HG02884 (cell line): ENCODE measurements around the gene SIGLEC7.
"Not testable (repeated sequence)": the region's sequence is repeated elsewhere in the genome, so short reads cannot be mapped to it uniquely, and the experiment has no call there.

Source experiments
- ATAC-seq: cut with Tn5 transposase; IDR thresholded peaks from one replicate; pipeline ENCODE4 v1.9.1; 2021; ENCODE audit warnings: mild to moderate bottlenecking, moderate library complexity; ENCODE audit not compliant: unreplicated experiment

The SIGLEC7 gene

DNA sequence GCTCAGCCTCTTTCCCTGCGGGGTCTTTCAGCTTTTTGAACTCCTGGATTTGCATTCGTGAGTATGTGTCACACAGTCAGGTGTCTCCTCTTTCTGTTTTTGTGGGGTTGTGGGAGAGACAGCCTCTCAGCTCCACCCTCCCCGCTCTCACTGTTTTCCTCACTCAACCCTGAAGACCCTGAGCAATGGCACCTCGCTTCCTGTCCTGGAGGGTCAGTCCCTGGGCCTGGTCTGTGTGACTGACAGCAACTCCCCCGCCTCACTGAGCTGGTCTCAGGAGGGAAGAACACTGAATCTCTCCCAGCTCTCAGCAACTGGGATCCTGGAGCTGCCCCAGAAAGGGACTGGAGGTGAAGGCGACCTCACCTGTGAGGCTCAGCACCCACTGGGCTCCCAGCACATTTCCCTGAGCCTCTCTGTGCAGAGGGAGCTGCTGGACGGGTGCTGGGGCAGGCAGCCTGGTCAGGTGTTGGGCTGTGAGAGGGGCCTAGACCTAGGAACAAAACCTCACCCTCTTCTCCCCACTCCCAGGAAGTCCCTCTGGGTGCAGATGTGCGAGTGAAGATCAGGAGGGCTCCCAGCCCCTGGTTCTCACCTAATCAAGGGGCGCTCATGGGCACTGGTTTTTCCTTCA is 4.2 kb upstream of the SIGLEC7 start:
- no peak for ATAC-seq

DNA sequence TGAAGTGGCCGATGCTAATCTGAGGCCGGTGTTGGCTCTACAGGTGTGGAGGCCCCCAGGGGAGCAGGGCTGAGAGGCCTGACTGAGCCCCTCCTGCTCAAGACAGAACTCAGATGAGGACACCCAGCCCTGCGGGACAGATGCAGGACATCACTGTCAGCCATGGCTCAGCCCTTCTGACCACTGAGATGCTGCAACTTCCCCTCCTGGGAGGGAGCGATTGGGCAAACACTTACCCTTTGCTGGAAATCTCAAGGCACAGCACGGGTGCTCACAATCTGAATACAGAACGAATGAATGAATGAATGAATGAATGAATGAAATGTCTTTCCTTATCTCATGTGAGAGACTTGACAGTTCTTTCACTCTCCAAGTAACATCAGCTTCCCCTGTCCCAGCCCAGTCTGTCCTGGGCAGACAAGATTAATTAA is 3.5 kb upstream of the SIGLEC7 start:
- no peak for ATAC-seq

DNA sequence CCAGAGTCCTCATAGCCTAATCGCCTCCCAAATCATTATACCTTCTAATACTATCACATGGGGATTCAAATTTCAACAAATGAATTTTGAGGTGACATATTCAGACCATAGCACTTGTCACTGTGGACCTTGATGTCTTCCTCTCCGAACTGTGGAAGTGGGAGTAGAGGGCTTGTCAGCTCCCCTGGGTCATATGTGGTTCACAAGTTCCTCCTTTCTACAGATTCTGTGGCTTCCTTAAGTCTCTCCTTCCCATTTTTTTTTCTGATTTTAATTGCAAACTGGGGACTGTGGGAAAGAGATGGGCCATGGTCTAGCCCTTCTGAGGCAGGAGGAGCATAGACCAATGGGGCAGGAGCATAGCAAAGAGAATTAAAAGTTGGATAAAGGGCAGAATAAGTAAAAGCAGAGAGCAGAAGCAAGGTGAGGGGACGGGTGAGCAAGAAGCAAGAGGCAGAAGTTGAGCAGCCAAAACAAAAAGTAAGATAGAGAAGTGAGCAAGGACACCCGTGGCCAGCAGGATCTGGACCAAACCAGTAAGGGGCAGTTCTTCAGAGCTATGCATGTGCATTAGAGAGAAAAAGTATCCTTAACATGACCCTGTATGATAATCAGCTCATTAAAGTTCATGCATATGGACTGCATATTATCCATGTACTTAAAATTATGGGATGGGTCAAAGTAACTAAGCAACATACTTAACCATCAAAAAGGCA is 2.6 kb upstream of the SIGLEC7 start:
- no peak for ATAC-seq

DNA sequence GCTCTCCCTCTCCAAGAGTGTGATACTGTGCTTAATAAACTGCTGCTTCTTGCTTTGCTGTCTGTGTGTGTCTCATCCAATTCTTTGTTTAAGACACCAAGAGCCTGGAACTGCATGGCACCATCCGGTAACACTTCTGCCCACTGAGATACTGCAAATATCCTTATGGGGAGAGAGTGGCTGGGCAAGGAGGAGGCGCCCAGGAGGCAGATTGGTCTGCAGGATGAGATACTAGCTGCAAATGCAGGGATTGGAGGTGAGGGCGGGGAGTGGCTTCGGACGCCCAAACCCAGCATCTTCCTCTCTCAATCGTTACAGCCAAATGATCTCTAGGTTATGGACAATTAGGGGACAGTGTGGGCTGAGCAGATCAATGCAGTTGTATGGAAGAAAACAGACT is 1.7 kb upstream of the SIGLEC7 start:
- ATAC-seq = no peak

DNA sequence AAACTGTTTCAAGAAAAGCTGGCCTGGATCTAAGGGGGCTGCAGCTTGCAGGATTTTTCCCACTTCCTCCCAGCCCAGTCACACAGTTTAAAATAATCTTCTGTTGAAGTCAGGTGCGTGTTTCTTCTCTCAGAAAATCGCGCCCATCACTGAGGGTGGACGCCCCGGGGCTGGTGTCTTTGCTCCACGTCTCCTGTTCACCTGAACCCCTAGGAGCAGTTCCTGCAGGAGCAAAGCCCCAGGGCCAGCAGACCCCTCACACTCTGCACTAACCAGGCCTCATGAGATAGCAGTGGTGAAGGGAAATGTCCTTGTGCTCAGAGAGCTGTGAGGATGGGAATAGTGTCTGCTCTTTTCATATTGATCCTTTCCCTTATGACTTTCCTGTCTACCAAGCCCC is 920 bp upstream of the SIGLEC7 start:
- no peak for ATAC-seq

DNA sequence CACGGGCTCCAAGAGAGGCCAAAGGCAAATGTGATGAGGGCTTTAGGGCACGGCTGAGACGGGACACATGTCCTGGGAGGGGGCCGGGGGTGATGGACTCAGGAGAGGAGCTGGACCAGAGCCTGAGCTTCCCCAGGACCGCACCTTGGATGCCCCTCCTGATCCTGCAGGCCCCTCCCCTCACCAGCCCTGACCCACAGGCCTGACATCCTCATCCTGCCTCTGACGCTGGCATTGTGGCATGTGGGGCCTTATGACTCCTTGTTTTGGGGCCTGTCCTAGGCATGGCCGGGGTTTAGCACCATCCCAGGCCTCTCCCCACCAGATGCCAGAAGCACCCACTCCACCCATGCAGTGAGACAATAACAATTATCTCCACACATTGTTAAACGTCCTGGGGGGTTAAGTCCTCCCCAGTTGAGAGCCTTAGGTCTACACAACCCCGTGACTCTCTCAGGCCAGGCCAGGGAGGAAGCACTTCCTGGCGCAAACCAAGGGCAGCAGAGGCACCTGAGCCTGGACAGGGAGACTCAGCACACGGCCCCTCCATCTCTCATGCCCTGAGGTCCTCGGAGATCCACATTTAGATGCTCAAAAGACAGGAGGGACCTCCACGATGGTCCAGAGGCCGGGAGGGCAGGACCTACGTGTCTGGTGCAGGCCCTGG is 841 bp downstream of the SIGLEC7 start:
- not testable (repeated sequence) for ATAC-seq

DNA sequence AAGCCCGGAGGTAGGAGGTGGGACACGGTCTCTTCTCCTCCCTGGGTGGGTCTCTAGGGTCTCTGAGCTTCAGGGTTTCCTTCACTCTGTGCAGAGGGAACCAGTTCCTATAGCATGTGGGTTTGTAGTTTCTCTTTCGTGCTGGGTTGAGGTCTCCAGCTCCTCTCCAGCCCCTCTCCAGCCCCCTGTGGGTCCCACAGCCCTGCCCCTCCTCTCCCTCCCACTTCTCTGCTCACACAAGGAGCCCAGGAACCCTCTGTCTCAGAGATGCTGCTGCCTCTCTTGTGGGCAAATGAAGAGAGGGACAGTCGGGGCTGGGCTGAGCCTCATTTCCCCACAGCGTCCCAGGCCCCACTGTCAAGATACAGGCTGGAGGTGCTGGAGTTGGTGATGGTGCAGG is 1.4 kb downstream of the SIGLEC7 start:
- no peak for ATAC-seq

DNA sequence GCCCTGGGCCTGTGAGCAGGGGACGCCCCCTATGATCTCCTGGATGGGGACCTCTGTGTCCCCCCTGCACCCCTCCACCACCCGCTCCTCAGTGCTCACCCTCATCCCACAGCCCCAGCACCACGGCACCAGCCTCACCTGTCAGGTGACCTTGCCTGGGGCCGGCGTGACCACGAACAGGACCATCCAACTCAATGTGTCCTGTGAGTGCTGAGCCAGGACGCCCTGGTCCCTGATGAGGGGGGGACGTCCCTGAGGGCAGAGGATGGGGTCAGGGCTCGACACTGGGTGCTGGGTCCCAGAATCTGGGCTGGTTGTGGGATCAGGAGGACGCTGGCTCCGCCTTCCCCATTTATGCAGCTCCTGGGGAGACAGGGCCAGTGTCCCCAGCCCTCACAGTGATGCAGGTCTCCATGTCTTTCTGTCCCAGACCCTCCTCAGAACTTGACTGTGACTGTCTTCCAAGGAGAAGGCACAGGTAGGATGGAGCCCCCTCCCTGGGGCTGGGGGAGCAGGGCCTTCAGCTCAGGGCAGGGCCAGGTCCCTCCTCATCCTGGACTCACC is 2.5 kb downstream of the SIGLEC7 start:
- ATAC-seq = no peak

DNA sequence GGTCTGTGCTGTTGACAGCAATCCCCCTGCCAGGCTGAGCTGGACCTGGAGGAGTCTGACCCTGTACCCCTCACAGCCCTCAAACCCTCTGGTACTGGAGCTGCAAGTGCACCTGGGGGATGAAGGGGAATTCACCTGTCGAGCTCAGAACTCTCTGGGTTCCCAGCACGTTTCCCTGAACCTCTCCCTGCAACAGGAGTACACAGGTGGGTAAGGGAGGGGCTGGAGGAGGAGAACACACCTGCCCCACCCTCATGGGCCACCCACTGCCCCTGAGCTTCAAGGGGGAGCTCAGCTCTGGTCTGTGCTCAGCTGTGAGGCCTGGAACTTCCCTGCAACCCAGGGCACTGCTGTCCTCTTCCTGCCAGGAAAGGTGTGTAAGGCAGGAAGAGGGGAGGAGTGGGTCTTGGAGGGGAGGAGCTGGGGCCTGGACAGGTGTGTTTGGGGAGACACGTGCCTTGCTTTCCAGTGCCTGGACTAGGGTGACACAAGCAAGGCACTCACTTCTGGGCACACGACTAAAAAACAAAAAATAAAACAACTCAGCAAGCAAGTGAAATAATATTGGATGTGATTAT is 3.9 kb downstream of the SIGLEC7 start:
- no peak for ATAC-seq

DNA sequence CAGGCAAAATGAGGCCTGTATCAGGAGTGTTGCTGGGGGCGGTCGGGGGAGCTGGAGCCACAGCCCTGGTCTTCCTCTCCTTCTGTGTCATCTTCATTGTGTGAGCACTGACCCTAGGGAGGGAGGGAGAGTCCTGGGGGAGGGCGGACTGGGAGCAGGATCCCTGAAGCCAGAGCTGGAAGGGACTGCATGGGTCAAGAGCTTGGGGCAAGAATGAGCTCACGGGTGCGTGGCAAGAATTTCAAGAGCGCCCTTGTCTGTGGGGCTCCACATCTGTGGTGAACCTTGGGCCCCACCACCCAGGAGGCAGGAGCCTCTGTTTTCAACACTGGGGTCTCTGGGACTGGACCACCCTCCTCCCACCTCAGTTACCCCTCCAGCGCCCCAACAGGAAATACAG is 4.7 kb downstream of the SIGLEC7 start:
- no peak for ATAC-seq

DNA sequence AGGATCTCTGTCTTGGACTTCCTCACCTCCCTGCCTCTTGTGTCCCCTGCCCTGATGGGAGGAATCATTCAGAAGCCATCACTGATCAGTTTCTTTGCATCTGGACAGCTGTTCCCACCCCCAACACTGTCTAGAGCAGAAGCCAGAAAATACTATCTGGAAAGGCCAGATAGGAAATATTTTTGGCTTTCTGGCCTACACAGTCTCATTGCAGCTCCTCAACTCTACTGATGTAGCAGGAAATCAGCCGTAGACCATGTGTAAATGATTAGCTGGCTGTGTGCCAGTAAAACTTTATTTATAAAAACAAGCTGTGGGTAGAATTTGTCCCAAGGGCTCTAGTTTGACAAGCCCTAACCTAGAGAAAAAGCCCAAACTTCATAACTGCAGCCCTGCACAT is 5.6 kb downstream of the SIGLEC7 start:
- no peak for ATAC-seq

DNA sequence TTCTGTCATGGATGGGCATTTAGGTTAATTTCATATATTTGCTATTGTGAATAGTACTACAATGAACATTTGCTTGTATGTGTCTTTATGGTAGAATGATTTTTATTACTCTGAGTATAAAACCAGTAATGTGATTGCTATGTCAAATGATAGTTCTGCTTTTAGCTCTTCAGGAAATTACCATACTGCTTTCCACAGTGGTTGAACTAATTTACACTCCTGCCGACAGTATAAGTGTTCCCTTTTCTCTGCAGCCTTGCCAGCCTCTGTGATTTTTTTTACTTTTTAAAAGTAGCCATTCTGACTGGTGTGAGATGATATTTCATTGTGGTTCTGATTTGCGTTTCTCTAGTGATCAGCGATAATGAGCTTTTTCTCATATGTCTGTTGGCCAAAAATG is 6.5 kb downstream of the SIGLEC7 start:
- no peak for ATAC-seq

DNA sequence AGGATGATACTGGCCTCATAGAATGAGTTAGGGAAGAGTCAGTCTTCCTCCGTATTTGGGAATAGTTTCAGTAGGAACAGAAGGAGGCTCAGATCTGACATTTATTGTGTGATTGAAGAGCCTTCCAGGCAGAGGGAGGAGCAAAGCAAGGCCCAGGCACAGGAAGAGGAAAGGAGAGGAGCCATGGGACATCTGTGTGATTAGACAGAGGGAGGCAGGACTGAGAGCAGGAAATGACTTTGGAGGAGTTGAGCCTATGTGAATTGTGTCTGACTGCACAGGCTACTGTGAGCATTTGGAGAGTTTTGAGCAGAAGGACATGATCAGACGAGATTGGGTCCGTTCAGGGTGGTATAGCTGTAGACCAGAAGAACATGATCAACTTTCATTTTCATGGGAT is 8.5 kb downstream of the SIGLEC7 start:
- no peak for ATAC-seq

DNA sequence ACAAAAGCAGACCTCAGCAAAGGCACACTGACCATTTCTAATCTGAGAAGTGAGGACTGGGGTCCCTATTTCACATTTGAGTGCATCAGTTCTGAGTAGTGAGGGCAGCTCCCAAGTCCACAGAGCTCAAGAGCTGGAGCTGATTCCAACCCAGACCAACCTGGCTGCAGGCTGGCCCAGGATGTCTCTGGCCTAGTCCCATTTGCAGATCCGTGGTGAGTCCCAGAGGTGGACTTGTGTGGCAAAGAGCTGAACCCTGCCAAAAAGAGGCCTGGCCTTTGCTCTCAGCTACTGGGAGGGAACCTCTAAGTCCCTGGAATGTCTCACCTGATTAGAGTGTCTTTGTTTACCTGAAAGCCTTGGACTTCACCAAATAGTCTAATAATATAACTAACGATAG is 14.6 kb downstream of the SIGLEC7 start:
- no peak for ATAC-seq

DNA sequence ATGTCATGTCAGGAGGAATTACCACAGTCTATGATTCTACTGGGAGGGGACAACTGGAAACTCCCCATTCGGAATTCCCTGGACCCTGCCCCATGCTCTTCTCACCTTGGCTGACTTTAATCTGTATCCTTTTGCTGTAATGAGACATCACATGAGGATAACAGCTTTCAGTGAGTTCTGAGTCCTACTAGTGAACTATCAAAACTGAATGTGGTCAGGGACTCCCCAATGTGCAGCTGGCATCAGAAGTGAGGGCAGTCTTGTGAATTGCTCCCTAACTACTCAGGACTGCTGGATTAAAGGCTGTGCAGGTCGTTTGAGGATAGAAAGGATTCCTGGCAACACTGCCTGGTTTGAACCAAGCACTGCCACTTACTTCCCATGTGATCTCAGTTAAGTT is 15.2 kb downstream of the SIGLEC7 start:
- no peak for ATAC-seq

DNA sequence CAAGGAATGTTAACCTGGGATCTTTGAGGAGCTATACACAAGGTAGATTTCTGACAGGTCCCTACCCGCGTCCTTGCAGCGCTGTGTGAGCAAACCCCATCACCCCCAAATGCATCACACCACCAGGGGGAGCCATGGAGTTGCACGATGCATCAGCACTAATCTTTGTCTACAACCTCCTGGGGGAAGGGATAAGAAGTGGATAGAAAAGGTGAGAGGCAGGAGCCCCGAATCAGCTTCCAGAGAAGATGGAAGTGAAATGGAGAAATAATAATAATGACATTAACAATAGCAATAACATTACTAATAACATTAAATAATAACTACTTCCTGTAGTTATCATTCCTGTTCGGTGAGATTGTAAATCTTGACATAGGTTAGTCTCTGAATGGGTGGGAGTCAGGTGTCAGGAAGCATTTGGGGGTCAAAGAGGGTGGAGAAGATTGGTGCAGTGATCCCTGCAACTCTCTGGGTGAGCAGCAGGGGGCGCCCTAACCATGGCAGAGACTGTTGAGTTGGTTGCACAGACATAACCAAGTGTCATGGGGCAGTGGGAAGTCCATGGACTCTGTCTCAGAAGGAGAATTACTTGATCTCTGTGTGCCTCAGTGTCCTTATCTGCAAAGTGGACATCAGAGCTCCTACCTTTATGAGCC is 16.5 kb downstream of the SIGLEC7 start:
- no peak for ATAC-seq

DNA sequence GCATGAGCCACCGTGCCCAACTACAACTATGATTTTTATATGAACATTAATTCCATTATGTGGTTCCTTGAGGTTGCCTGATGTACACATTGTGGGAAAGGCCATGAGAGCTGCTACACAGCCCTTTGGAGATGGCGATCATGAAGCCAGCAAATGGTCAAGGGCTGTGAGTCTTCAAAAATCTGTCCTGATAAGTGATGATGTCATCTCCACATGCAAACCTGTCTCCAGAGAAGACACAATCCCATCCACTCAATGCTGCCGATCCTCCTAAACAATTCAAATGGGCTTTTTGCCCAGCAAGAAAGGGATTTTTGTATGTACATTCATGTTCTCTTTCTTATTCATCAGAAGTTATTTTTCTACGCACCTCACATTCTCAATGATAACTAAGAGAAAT is 17.6 kb downstream of the SIGLEC7 start:
- no peak for ATAC-seq

DNA sequence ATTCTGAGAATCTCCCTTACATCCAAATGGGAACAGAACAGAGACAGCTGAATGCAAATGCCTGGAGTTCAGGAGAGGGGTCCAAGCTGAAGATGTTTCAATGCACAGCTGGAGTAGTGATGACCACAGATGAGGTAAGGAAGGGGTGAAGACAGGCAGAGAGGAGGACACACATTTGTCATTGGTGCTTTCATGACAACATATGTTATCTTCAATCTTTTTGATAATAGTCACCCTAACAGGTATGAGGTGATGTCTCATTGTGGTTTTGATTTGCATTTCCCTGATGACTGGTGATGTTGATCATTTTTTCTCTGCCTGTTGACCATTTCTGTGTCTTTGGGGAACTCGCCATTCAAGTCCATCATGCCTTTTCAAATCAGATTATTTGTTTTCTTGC is 19.2 kb downstream of the SIGLEC7 start:
- ATAC-seq = no peak

DNA sequence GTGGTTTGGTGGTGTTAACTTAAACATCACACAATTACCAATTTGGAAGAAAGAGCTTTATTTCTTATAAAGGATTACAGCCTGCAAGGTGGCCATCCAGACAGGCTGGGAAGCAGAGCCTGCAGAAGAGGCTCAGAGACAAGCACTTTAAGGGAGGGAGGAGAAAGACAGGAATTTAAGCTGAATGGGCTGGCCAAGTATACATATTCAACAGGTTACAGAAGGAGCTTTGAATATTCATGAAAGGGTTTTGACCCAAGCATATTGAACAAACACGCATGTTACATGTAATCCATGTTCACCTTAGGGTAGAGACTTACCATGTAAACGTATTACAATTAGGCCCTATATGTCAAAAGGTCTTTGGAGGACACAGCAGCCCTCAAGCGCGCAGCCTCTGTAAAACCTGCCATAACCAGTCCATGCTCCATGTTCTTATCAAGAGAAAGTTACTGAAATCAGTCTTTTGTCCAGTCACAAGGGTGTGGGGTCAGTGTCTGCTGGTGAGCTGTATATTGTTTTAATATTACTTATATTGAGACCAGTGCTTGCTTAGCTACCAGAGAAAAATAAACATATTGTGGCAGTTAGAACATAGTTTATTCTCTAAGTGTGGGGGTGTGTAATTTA is 19.9 kb downstream of the SIGLEC7 start:
- ATAC-seq = no peak

DNA sequence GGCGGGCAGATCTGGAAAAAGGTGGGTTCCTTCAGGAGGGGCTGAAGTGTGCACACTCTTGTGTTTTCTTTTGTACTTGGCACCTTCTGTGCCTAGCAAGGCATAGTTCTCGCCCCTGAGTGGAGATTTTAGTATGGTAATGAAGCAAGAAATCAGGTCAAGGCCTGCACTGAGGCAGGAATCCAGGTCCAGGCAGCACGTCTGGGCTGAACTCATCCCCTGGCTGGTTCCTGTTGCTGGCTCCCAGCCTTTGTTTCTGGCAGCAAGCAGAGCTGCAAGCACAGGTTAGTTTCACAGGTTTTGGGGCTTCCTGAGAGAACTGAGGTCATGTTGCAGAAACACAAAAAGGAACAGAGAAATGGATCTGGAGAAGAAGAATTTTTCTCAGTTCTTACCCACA is 21.2 kb downstream of the SIGLEC7 start:
- ATAC-seq = no peak

DNA sequence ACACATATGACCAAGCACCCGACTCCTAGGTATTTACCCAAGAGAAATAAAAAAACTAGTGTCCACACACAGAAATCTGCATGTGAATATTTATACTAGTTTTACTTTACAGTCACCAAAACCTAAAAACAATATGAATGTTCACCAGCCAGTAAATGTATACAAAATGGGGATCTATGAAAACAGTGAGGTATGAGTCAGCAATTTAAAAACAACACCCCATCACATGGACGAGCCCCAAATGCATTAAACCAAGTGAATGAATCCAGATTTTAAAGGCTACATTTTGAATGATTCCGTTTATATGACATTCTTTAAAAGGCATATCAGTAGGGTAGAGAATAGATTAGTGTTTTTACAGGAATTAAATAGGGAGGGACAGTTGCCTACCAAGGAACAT is 22.1 kb downstream of the SIGLEC7 start:
- no peak for ATAC-seq
